Esophagus muscularis mucosa (tissue), 4 donors: ENCODE results near the gene DHRS4.

Experiments used
- EP300 ChIP-seq: sonication (generic); formaldehyde crosslinking; IDR thresholded peaks from one replicate; pipeline ENCODE4 v1.6.1; 2017; ENCODE audit warnings: antibody characterized with exemption
- POLR2A ChIP-seq: fragments of 450-650 bp; IDR thresholded peaks from one replicate; pipeline ENCODE4 v1.6.1; 2017; ENCODE audit warnings: antibody characterized with exemption, moderate library complexity, mild to moderate bottlenecking, low read depth
- POLR2AphosphoS5 ChIP-seq, 2 donors: sonication (generic); formaldehyde crosslinking; IDR thresholded peaks; one replicate each; pipeline ENCODE4 v1.6.1; 2017; ENCODE audit warnings: antibody characterized with exemption in 2 of 2
- TF ChIP-seq, protein P1 (sequence below), 3 experiments: fragments of 200-600 bp in 2 of 3; fragments of 450-650 bp in 1 of 3; sonication (generic) in 2 of 3; IDR thresholded peaks; one replicate each; pipeline ENCODE4 v1.5.1; 2017 to 2019; ENCODE audit warnings: antibody characterized with exemption in 3 of 3, mild to moderate bottlenecking in 2 of 3, moderate library complexity in 1 of 3

DNA sequence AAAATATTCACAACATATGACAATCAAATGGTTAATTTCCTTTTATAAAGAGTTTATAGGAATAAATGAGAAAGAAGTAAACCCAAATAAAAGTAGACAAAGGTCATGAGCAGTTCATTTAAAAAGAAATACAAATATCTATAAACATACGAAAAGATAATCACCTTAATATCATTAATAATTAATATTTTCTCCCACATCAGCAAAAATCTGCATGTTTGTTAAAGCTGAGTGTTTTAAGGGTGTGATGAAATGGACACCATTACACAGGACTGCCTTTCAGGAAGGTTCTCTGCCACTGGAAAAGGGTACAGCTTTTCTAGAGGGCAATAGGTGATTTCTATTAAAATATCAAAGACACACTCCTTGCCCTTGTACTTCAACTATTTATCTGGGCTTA is 14.7 kb upstream of the DHRS4 start:
- TF ChIP-seq EP300: no peak
- TF ChIP-seq, protein P1, sequence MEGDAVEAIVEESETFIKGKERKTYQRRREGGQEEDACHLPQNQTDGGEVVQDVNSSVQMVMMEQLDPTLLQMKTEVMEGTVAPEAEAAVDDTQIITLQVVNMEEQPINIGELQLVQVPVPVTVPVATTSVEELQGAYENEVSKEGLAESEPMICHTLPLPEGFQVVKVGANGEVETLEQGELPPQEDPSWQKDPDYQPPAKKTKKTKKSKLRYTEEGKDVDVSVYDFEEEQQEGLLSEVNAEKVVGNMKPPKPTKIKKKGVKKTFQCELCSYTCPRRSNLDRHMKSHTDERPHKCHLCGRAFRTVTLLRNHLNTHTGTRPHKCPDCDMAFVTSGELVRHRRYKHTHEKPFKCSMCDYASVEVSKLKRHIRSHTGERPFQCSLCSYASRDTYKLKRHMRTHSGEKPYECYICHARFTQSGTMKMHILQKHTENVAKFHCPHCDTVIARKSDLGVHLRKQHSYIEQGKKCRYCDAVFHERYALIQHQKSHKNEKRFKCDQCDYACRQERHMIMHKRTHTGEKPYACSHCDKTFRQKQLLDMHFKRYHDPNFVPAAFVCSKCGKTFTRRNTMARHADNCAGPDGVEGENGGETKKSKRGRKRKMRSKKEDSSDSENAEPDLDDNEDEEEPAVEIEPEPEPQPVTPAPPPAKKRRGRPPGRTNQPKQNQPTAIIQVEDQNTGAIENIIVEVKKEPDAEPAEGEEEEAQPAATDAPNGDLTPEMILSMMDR (IDR thresholded peaks at IDR 0.05): no peak
- no peak for TF ChIP-seq POLR2AphosphoS5 (IDR thresholded peaks at IDR 0.05)
- no peak for TF ChIP-seq POLR2A
